Kasumi-1 (cell line): ENCODE results near the gene KRT2.
"Not testable (repeated sequence)": the region's sequence is repeated elsewhere in the genome, so short reads cannot be mapped to it uniquely, and the experiment has no call there.

Source experiments
- DNase-seq, 2 experiments: peaks; one replicate each; lab custom pipeline; 2025; lab: John Stamatoyannopoulos, UW

KRT2 gene

GRCh38 chr12:52684431-52684830 is 32.4 kb upstream of the KRT2 start:
- no peak for DNase-seq

GRCh38 chr12:52683575-52684300 is 31.7 kb upstream of the KRT2 start:
- DNase-seq = no peak

- no peak for DNase-seq
These were observed 31.0 kb upstream of the KRT2 start for GRCh38 chr12:52682938-52683574.

GRCh38 chr12:52682381-52682660 is 30.3 kb upstream of the KRT2 start:
- no peak for DNase-seq

- DNase-seq = no peak
These were observed 29.7 kb upstream of the KRT2 start for GRCh38 chr12:52681526-52682380.

GRCh38 chr12:52680363-52680762 is 28.4 kb upstream of the KRT2 start, which contains the start of gene KRT1:
KRT1 (minus strand) TSS chr12:52680407; CDS start chr12:52680348, 59 bp downstream.
- no peak for DNase-seq

GRCh38 chr12:52679875-52680274 is 27.9 kb upstream of the KRT2 start:
- no peak for DNase-seq

GRCh38 chr12:52677671-52678070 is 25.7 kb upstream of the KRT2 start:
- DNase-seq = no peak

- no peak for DNase-seq
These were observed 25.1 kb upstream of the KRT2 start for GRCh38 chr12:52677126-52677525.

GRCh38 chr12:52676163-52676562 is 24.2 kb upstream of the KRT2 start:
- no peak for DNase-seq

- no peak for DNase-seq
These were observed 23.3 kb upstream of the KRT2 start for GRCh38 chr12:52675301-52675701.

- no peak for DNase-seq
These were observed 22.4 kb upstream of the KRT2 start for GRCh38 chr12:52674433-52674775.

- no peak for DNase-seq
These were observed 21.9 kb upstream of the KRT2 start for GRCh38 chr12:52673713-52674432.

- no peak for DNase-seq
These were observed 21.2 kb upstream of the KRT2 start for GRCh38 chr12:52673217-52673616.

GRCh38 chr12:52672321-52672933 is 20.4 kb upstream of the KRT2 start:
- DNase-seq = no peak

- no peak for DNase-seq
These were observed 18.9 kb upstream of the KRT2 start for GRCh38 chr12:52670961-52671360.

GRCh38 chr12:52670506-52670905 is 18.5 kb upstream of the KRT2 start:
- no peak for DNase-seq

- DNase-seq = not testable (repeated sequence)
These were observed 17.9 kb upstream of the KRT2 start for GRCh38 chr12:52669941-52670340.

- DNase-seq = no peak
These were observed 17.4 kb upstream of the KRT2 start for GRCh38 chr12:52669426-52669825.

GRCh38 chr12:52667931-52668330 is 15.9 kb upstream of the KRT2 start:
- DNase-seq = no peak

- DNase-seq = no peak
These were observed 15.5 kb upstream of the KRT2 start for GRCh38 chr12:52667509-52667908.

- no peak for DNase-seq
These were observed 14.5 kb upstream of the KRT2 start for GRCh38 chr12:52666471-52666870.
